LoVo (cell line): ENCODE measurements around the gene BIN2.
"Not testable (repeated sequence)": the region's sequence is repeated elsewhere in the genome, so short reads cannot be mapped to it uniquely, and the experiment has no call there.

Experiments
- DNase-seq: peaks from one replicate; pipeline ENCODE4 v3.0.0-alpha.2; 2016; ENCODE audit warnings: low spot score

BIN2 gene

GRCh38 chr12:51345681-51346080 is 21.7 kb upstream of the BIN2 start:
- no peak for DNase-seq

GRCh38 chr12:51343201-51343600 is 19.2 kb upstream of the BIN2 start:
- DNase-seq: no peak

GRCh38 chr12:51342416-51342815 is 18.4 kb upstream of the BIN2 start:
- no peak for DNase-seq

- DNase-seq: peak; percentile 88
These were observed 17.5 kb upstream of the BIN2 start for GRCh38 chr12:51341251-51342007.

- DNase-seq: no peak
These were observed 15.8 kb upstream of the BIN2 start for GRCh38 chr12:51339750-51340149.

GRCh38 chr12:51337336-51337735 is 13.4 kb upstream of the BIN2 start:
- not testable (repeated sequence) for DNase-seq

GRCh38 chr12:51335931-51336330 is 12.0 kb upstream of the BIN2 start:
- no peak for DNase-seq

- DNase-seq: no peak
These were observed 10.8 kb upstream of the BIN2 start for GRCh38 chr12:51334764-51335163.

GRCh38 chr12:51333536-51333935 is 9.6 kb upstream of the BIN2 start:
- DNase-seq: no peak

- no peak for DNase-seq
These were observed 6.2 kb upstream of the BIN2 start for GRCh38 chr12:51330186-51330585.

- no peak for DNase-seq
These were observed 5.8 kb upstream of the BIN2 start for GRCh38 chr12:51329742-51330141.

GRCh38 chr12:51328587-51328986 is 4.6 kb upstream of the BIN2 start:
- no peak for DNase-seq

GRCh38 chr12:51326698-51327439 is 2.9 kb upstream of the BIN2 start:
- DNase-seq: no peak

- DNase-seq: no peak
These were observed 979 bp upstream of the BIN2 start for GRCh38 chr12:51324953-51325352.

- no peak for DNase-seq
These were observed 535 bp downstream of the BIN2 start for GRCh38 chr12:51323317-51323960.

GRCh38 chr12:51322452-51322851 is 1.5 kb downstream of the BIN2 start:
- DNase-seq: no peak

GRCh38 chr12:51321882-51322281 is 2.1 kb downstream of the BIN2 start:
- no peak for DNase-seq

- DNase-seq: no peak
These were observed 3.2 kb downstream of the BIN2 start for GRCh38 chr12:51320695-51321320.

- DNase-seq: no peak
These were observed 3.7 kb downstream of the BIN2 start for GRCh38 chr12:51320311-51320694.

GRCh38 chr12:51318846-51319599 is 5.0 kb downstream of the BIN2 start:
- DNase-seq: no peak

GRCh38 chr12:51318057-51318806 is 5.7 kb downstream of the BIN2 start:
- DNase-seq: not testable (repeated sequence)
